ENCODE measurements around the gene ST6GAL1.

DNA sequence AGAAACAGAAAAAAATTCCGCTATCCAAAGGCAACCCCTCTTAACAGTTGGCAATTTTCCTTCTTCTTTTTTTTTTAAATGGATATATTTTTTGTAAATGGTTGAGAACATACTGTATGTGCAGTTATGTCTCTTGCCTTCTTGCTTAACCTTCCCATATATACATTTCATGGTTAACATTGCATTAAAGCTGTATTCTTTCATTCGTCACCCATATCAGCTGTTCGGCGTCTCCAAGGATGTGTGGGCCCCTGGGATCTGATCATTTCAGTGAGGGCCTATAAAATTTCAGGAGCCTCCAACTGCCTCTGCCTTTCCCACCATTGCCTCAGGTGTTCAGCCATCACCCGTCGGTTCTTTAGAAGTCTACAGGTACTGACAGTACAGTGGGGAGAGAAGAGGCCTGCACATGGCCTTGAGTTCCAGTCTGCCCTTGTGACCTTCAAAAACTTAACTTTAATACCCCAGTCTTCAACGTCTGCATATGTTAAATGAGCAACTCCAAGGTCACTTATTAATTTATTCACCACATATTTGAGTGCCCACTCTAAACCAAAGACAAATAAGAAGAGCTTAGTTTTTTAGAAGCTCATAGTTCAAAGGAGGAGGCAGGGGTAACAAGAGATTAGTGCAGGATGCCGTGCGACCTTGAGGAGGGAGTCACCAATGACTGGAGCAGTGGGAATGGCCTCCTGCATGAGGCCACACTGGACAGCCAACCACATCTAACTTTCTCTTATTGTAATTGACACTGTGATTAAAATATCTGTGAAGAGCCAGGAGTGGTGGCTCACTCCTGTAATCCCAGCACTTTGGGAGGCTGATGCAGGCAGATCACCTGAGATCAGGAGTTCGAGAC is 6.9 kb downstream of the ST6GAL1 start:
- TF ChIP-seq, protein P1, sequence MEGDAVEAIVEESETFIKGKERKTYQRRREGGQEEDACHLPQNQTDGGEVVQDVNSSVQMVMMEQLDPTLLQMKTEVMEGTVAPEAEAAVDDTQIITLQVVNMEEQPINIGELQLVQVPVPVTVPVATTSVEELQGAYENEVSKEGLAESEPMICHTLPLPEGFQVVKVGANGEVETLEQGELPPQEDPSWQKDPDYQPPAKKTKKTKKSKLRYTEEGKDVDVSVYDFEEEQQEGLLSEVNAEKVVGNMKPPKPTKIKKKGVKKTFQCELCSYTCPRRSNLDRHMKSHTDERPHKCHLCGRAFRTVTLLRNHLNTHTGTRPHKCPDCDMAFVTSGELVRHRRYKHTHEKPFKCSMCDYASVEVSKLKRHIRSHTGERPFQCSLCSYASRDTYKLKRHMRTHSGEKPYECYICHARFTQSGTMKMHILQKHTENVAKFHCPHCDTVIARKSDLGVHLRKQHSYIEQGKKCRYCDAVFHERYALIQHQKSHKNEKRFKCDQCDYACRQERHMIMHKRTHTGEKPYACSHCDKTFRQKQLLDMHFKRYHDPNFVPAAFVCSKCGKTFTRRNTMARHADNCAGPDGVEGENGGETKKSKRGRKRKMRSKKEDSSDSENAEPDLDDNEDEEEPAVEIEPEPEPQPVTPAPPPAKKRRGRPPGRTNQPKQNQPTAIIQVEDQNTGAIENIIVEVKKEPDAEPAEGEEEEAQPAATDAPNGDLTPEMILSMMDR (IDR thresholded peaks at IDR 0.05): no peak
- no peak for TF ChIP-seq POLR2A (IDR thresholded peaks at IDR 0.05)

All from uterus (tissue), 2 donors.